Measurements from ENCODE around the gene VPREB3. TPM values are rescaled to one million over a fixed set of nuclear protein-coding genes. Genes with fewer than 3 reads are reported as not detected.

The VPREB3 gene
- total RNA-seq, 2 experiments from 2014 or later, result not detected

DNA sequence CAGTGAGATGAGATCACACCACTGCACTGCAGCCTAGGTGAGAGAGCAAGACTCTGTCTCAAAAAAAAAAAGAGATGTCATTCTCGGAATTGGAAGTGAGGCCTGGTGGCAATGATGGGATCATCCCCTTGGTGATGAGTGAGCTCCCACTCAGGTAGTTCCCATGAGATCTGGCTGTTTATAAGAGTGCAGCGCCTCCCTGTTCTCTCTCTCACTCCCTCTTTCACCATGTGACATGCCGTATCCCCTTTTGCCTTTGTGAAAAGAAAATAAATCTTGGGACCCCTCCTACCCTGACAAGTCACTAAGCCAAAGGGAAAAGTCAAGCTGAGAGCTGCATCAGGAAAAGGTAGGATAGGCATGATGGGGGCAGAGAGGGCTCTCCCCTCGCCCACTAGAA, 32.1 kb downstream of the VPREB3 start:
- Mint-ChIP-seq H3K27ac (no peak overlapping the region), H3K27me3 (peaks cover 7% of the 10 kb centered on the region), H3K36me3 (no peaks in the 10 kb centered on the region), H3K9me3 (no peaks in the 10 kb centered on the region), H3K4me3 (no peak overlapping the region), H3K4me1 (peaks cover 2% of the 10 kb centered on the region)
- DNase-seq (no peak), ATAC-seq (ENCODE audit: low read depth) (no peak)
- POLR2A ChIA-PET, result interaction anchor here (0.6 kb wide), 1 partner anchor 44 kb away, joined by 5 read pairs; no protein-coding TSS in a partner anchor

DNA sequence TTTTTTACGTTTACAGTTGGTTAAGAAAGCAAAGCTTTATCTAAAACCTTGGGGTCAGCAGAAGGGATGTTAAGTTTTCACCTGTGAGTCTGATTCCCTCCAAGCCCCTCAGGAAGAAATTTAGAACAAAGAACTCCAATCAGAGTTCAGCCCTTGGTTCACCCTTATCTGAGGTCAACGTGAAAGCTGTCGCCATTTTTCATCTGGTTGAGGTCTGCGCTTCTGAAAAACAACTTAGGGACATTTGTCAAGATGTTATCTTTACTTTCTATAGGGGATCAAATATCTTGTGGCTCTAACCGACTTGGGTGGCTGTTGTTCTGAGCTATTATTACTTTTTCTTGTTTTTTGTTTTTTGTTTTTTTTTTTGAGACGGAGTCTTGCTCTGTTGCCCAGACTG, 33.4 kb downstream of the VPREB3 start:
- POLR2A ChIA-PET, result no interaction called here
- no peak overlapping the region for H3K27ac Mint-ChIP-seq
- no peak for DNase-seq
- H3K27me3 Mint-ChIP-seq, result no peaks in the 10 kb centered on the region
- H3K4me3 Mint-ChIP-seq, result no peak overlapping the region
- H3K9me3 Mint-ChIP-seq, result no peaks in the 10 kb centered on the region
- no peak for ATAC-seq (ENCODE audit: low read depth)
- H3K4me1 Mint-ChIP-seq, result peaks cover 2% of the 10 kb centered on the region
- H3K36me3 Mint-ChIP-seq, result no peaks in the 10 kb centered on the region

DNA sequence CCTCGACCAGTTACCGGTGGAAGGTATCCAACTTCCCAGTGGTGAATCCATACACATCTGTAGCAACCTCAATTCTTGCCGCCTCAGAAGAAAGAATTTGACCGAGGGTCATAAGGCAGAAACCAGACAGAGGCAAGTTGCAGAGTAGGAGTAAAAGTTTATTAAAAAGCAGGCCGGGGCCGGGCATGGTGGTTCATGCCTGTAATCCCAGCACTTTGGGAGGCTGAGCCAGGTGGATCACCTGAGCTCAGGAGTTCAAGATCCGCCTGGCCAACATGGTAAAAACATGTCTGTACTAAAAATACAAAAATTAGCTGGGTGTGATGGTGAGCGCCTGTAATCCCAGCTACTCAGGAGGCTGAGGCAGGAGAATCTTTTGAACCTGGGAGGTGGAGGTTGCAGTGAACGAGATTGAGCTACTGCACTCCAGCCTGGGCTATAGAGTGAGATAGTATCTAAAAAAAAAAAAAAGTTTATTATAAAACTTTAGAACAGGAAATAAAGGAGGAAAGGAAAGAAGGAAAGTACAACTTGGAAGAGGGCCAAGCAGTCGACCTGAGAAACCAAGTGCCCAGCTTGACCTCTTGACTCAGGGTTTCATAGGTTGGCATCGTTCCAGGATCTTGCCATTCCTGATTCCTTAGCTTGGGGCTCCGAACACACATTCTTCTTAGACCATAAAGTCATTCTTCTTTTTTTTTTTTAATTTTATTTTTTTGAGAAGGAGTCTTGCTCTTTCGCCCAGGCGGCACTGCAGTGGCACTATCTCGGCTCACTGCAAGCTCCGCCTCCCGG, 35.7 kb downstream of the VPREB3 start:
- no peaks in the 10 kb centered on the region for H3K9me3 Mint-ChIP-seq
- no peak for DNase-seq
- no peak overlapping the region for H3K27ac Mint-ChIP-seq
- H3K27me3 Mint-ChIP-seq, result no peaks in the 10 kb centered on the region
- POLR2A ChIA-PET, result interaction anchor here (0.6 to 3.4 kb wide), 3 partner anchors 30 to 355 kb away, joined by 3 to 16 read pairs (median 6); partner anchors contain the start of gene ZNF70
- H3K36me3 Mint-ChIP-seq, result peaks cover 5% of the 10 kb centered on the region
- no peak for ATAC-seq (ENCODE audit: low read depth)
- no peak overlapping the region for H3K4me3 Mint-ChIP-seq
- peaks cover 8% of the 10 kb centered on the region for H3K4me1 Mint-ChIP-seq

DNA sequence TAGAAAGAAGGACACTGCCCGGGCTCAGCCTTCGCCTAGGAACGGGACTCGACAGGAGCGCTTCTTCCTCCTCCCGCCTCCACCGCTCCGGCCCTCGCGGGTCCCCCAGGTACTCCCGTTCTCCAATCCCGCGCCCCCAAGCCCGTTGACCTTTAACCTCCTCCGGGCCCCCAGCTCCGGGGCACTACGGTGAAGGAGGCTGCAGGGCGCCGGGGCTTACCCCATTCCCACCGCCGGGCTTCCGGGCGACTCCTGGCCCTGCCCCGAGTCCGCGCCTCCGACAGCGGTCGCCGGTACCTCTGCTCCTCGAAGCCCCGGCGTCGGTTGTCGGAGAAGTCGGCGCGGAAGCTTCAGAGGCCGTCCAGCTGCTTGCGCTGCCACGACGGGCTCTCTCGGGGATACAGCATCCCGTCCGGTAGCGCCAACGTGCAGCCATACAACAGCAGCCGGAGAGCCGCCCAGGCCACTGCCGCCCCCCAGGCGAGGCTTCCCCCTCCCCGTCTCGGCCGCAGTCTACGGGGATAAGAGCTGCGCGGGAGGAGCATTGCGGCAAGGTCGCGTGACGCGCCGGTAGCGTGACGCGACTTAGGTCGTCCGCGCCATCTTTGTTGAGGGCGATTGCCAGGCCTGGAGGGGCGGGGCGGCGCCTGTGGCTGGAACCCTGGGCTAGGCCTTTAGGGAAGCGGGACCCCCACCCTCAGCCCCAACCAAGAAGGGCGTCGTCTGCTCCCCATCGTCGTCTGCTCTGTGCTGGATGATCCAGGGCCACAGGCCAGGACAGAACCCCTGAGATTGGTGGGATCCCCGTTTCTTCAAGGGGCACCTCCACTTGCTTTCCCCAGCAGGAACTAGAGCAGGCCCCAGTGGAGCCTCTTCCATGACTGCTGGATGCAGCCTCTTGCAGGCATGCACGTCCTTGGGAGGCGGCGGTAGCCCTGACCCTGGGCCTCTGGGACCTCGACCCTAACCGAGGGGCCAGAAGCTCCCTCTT, 37.1 kb downstream of the VPREB3 start:
- Mint-ChIP-seq H3K27ac (peak overlapping the region; percentile 84), H3K27me3 (no peaks in the 10 kb centered on the region), H3K4me1 (peaks cover 8% of the 10 kb centered on the region), H3K4me3 (peak overlapping the region; percentile 80), H3K9me3 (no peaks in the 10 kb centered on the region), H3K36me3 (peaks cover 8% of the 10 kb centered on the region)
- peak; percentile 88 for DNase-seq
- peak; percentile 88 for ATAC-seq (ENCODE audit: low read depth)
- POLR2A ChIA-PET, result interaction anchor here (0.5 to 3.4 kb wide), 12 partner anchors 10 to 177 kb away, joined by 3 to 19 read pairs (median 6); partner anchors contain the start of genes C22orf15, MIF, SLC2A11 and SMARCB1

DNA sequence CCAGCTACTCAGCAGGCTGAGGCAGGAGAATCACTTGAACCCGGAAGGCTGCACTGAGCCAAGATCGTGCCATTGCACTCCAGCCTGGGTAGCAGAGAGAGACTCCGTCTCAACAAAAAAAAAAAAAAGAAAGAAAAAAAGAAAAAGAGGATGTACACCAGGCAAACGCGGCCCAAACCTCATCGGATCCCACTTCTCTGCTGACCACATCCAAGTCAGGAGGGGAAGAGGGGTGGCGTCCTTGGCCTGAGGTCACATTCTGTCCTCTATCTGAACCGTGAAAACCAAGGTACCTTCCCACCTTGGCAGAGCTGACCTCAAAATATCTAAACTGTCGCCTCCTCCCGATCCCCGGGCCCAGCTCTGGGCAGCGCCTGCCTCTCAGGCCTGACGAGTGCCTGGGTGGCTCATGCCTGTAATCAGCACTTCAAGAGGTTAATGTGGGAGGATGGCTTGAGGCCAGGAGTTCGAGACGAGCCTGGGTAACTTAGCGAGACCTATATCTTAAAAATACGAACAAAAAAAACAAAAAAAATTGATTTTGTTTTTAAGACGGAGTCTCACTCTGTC, 38.3 kb downstream of the VPREB3 start:
- Mint-ChIP-seq H3K4me3 (peak overlapping the region; percentile 80), H3K9me3 (no peaks in the 10 kb centered on the region), H3K36me3 (peaks cover 14% of the 10 kb centered on the region), H3K27ac (peak overlapping the region; percentile 5), H3K27me3 (no peaks in the 10 kb centered on the region), H3K4me1 (peaks cover 8% of the 10 kb centered on the region)
- POLR2A ChIA-PET, result interaction anchor here (1.0 to 3.4 kb wide), 4 partner anchors 19 to 70 kb away, joined by 3 to 19 read pairs (median 12); partner anchors contain the start of genes SMARCB1 and ZNF70
- DNase-seq, result no peak
- ATAC-seq (ENCODE audit: low read depth), result no peak

DNA sequence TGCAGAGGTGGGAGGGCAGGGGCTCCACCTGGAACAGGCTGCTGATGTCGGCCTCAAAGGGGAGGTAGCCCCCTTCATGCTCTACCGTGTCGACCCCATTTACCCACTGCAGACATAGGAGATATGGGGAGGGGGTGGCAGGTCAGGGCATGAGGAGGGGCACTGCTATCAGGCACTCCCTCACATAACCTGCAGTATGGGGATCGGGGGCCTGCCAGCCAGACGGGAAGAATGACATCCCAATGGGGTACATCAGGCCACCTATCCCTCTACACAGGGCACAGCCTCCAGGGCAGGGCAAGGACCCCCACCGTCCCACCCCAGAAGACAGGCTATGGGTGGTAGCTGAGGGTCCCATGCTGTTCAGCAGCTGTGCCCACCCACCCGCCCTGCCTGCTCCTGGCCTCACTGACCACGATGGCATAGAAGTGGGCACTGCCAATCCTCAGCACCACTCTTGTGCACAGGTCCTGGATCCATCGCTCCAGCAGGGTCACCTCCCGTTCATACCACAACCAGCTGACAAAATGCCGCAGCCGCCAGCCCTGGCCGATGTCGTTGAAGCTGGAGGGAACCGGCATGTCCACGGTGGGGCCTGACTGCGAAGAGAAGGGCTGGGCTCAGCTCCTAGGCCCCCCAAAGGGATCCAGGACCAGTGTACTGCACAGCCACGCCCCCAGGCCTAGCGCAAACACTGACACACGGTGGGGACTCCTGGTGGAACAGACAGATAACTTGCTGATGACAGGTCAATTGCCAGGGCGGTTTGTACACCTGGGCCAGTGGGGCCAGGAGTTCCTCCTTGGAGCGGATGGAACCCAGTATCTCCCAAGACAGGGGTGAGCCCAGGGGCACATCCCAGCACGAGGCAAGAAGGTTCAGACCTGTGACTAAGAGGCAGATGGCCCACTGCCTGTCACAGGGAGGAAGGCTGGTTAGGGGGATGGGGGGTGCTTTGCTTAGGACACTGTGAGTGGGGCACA, 39.3 kb downstream of the VPREB3 start:
- Mint-ChIP-seq H3K27ac (peak overlapping the region; percentile 60), H3K27me3 (no peaks in the 10 kb centered on the region), H3K36me3 (peaks cover 22% of the 10 kb centered on the region), H3K9me3 (no peaks in the 10 kb centered on the region), H3K4me3 (peak overlapping the region; percentile 64), H3K4me1 (peaks cover 8% of the 10 kb centered on the region)
- POLR2A ChIA-PET, result interaction anchor here (0.9 kb wide), 1 partner anchor 18 kb away, joined by 3 read pairs; no protein-coding TSS in a partner anchor
- DNase-seq (no peak), ATAC-seq (ENCODE audit: low read depth) (no peak)

DNA sequence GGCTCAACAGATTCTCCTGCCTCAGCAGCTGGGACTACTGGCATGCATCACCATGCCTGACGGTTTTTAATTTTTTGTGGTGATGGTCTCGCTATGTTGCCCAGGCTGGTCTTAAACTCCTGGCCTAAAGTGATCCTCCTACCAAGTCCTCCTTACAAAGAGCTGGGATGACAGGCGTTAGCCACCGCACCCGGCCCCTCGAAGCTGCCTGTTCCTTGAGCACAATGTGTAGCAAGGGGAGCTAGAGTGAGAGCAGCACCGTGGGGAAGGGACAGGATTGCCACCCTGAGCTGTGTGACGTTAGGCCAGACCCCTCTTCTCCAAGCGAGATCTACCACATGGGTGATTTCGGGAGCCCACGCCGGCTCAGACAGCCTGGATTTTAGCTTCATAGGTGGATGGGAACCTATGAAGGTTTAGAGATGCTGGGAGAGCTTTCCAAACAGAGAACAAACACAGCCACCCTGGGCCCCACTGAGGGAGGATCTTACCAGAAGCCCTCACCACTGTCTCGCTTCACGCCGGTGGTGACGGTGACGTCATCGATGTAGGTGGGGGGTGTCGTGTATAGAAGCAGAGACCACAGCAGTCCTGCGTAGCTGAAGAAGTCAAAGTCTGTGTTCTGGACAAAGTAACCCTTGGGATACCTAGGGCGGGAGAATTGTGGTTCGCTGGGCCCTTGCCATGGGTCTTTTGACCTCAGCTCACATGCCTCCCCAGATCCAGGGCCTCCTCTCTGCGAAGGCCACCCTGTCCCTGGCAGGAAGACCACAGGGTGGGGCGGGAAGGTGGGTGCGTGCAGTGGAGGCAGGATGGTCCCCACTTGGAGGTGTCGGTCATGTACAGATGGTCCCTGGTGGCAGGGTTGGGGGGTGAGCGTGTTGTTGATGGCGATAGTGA, 40.3 kb downstream of the VPREB3 start:
- H3K4me1 Mint-ChIP-seq, result peaks cover 12% of the 10 kb centered on the region
- H3K36me3 Mint-ChIP-seq, result peaks cover 31% of the 10 kb centered on the region
- H3K4me3 Mint-ChIP-seq, result no peak overlapping the region
- H3K9me3 Mint-ChIP-seq, result no peaks in the 10 kb centered on the region
- no peaks in the 10 kb centered on the region for H3K27me3 Mint-ChIP-seq
- POLR2A ChIA-PET, result no interaction called here
- no peak for ATAC-seq (ENCODE audit: low read depth)
- DNase-seq, result no peak
- no peak overlapping the region for H3K27ac Mint-ChIP-seq

DNA sequence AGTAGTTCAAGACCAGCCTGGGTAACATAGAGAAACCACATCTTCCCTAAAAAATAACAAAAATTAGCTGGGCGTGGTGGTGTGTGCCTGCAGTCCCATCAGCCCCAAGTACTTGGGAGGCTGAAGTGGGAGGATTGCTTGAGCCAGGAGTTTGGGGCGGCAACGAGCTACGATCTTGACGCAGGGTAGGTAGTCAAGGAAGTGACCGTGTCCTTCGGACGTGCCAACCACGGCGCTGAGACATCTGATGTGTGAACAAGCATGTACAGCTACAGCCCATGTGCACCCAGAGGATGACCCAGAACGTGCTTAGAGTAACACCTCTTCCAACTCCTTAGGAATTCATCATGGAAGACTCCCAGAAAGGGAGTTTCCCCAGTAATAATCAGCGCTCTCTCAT, 42.0 kb downstream of the VPREB3 start:
- Mint-ChIP-seq H3K9me3 (no peaks in the 10 kb centered on the region), H3K4me1 (peaks cover 18% of the 10 kb centered on the region), H3K27me3 (no peaks in the 10 kb centered on the region), H3K36me3 (peaks cover 43% of the 10 kb centered on the region), H3K4me3 (no peak overlapping the region), H3K27ac (no peak overlapping the region)
- DNase-seq (no peak), ATAC-seq (ENCODE audit: low read depth) (no peak)
- POLR2A ChIA-PET, result interaction anchor here (1.5 kb wide), 1 partner anchor 16 kb away, joined by 7 read pairs; no protein-coding TSS in a partner anchor

DNA sequence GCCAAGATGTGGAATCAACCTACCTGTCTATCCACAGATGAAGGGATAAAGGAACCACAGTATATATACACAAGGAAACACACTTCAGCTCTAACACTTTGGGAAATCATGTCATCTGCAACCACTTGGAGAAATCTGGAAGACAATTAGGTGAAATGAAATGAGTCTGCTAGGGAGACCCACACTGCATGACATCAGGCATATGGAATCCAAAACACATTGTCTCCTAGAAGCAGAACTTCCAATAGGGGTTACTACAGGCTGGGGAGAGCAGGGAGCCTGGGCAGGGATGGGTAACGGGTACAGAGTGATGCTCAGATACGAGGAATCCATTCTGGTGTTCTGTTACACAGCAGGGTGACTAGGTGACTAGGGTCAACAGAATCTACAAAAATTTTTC, 45.1 kb downstream of the VPREB3 start:
- peaks cover 36% of the 10 kb centered on the region for H3K4me1 Mint-ChIP-seq
- ATAC-seq (ENCODE audit: low read depth), result no peak
- no peak overlapping the region for H3K27ac Mint-ChIP-seq
- no peaks in the 10 kb centered on the region for H3K9me3 Mint-ChIP-seq
- POLR2A ChIA-PET, result interaction anchor here (1.9 kb wide), 1 partner anchor 13 kb away, joined by 5 read pairs; no protein-coding TSS in a partner anchor
- peaks cover 67% of the 10 kb centered on the region for H3K36me3 Mint-ChIP-seq
- no peaks in the 10 kb centered on the region for H3K27me3 Mint-ChIP-seq
- no peak overlapping the region for H3K4me3 Mint-ChIP-seq
- no peak for DNase-seq

DNA sequence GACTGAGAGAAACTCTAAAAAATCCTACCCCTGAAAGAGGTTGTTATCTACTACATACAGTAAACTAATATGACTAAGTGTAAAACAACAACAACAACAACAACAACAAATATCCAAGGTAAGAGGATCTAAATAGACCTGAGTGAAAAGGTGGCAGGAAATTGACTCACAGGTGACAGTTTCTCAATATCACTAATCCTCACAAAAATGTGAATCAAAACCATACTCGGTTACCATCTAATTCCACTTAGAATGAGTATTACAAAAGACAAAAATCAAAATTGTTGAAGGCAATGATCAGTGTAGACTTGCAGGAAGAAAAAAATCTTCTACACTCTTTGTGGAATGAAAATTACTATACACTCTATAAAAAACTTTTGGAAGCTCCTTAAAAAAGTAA, 46.0 kb downstream of the VPREB3 start:
- POLR2A ChIA-PET, result interaction anchor here (1.9 kb wide), 1 partner anchor 12 kb away, joined by 5 read pairs; no protein-coding TSS in a partner anchor
- Mint-ChIP-seq H3K9me3 (no peaks in the 10 kb centered on the region), H3K27ac (no peak overlapping the region), H3K36me3 (peaks cover 73% of the 10 kb centered on the region), H3K4me1 (peaks cover 39% of the 10 kb centered on the region), H3K4me3 (no peak overlapping the region), H3K27me3 (no peaks in the 10 kb centered on the region)
- ATAC-seq (ENCODE audit: low read depth) (no peak), DNase-seq (no peak)

DNA sequence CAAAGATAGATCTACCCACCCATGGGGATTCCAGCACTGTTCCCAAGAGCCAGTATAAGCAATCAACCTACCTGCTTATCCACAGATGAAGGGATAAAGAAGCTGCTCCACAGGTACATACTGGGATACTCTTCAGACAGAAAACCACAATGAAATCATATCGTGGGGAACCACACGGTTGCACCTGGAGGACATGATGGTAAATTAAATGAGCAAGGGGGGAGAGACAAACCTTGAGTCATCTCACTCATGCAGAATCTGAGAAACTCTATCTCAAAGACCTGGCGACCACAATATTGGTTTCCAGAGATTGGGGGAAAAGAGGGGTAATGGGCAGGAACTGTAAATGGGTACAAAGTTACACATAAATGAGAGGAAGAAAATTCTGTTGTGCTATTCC, 48.9 kb downstream of the VPREB3 start:
- peaks cover 44% of the 10 kb centered on the region for H3K4me1 Mint-ChIP-seq
- H3K27ac Mint-ChIP-seq, result peak overlapping the region; percentile 67
- DNase-seq (no peak), ATAC-seq (ENCODE audit: low read depth) (peak; percentile 45)
- H3K27me3 Mint-ChIP-seq, result no peaks in the 10 kb centered on the region
- peaks cover 89% of the 10 kb centered on the region for H3K36me3 Mint-ChIP-seq
- no peaks in the 10 kb centered on the region for H3K9me3 Mint-ChIP-seq
- H3K4me3 Mint-ChIP-seq, result peak overlapping the region; percentile 37
- POLR2A ChIA-PET, result interaction anchor here (1.3 kb wide), 1 partner anchor 9 kb away, joined by 5 read pairs; no protein-coding TSS in a partner anchor

Measured in activated naive CD8-positive, alpha-beta T cell treated with anti-CD3 and anti-CD28 coated beads, Interleukin-2, amount 10 ng/mL, durations not matched to agents 7 days and 5 days (primary cell).